ENCODE data around the gene SLC38A11. TPM values are rescaled to one million over a fixed set of nuclear protein-coding genes. Genes with fewer than 3 reads are reported as not detected.
A peak's percentile ranks its signal among the peaks of the same experiment; 100 is the strongest.

The SLC38A11 gene
- total and polyA plus RNA-seq, 2 of the 13 experiments (the other 11 are each of a cell fraction or from before 2014, with no cell fraction given): 14.0 to 14.3 TPM

DNA sequence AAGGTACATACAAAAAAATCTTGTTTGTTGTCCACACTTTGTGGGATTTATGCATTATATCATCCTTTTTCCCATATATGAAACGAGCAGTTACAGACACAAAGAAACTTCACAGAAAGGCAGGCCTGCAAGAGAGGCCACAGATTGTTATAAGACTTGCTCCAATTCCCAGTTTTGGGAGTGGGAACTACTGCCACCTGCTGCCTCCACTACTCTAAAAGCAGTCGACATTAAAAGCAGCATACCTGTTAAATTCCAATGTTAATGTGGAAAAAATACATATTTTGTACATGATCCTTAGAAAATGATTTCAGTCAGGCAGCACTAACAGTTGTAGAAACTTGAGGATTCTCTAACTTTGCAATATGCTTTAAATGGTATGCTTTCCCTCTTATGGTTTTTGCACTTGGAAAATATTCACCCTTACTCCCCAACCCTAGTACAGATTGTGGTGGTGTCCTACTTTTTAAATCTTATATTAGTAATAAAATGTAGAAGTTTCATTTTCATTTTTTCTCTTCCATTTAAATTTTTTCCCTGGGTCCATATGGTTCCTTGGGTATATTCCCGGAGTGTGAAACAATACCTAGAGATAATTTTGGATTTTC is 37.9 kb downstream of the SLC38A11 start (continued):
- TF ChIP-seq E2F1 (CRISPR knock-in tag; IDR thresholded peaks at IDR 0.05): no peak
- no peak for TF ChIP-seq CC2D1A (CRISPR knock-in tag; IDR thresholded peaks at IDR 0.05)
- 0 out of 4 replicates have a peak, but pooled peaks of 1 of the 2 experiments have one; percentile 5 for TF ChIP-seq EP300 (IDR thresholded peaks at IDR 0.05; ENCODE audit: low read depth in 2 of 2, low read length in 2 of 2)
- TF ChIP-seq EP300 (CRISPR knock-in tag; IDR thresholded peaks at IDR 0.05; ENCODE audit: borderline replicate concordance): no peak
- TF ChIP-seq FOXK1 (CRISPR knock-in tag; IDR thresholded peaks at IDR 0.05; ENCODE audit: borderline replicate concordance, low read depth): no peak
- no peak for TF ChIP-seq ARID2 (CRISPR knock-in tag; IDR thresholded peaks at IDR 0.05; ENCODE audit: borderline replicate concordance)
- TF ChIP-seq KAT7 (CRISPR knock-in tag; IDR thresholded peaks at IDR 0.05; ENCODE audit: borderline replicate concordance): no peak
- TF ChIP-seq GATAD2A (CRISPR knock-in tag; IDR thresholded peaks at IDR 0.05): peak; percentile 78
- peak; percentile 40; the same call in 1 of the 2 replicates for TF ChIP-seq HOXA5 (CRISPR knock-in tag; IDR thresholded peaks at IDR 0.05)
- no peak for TF ChIP-seq ZNF550 (CRISPR knock-in tag; IDR thresholded peaks at IDR 0.05; ENCODE audit: borderline replicate concordance)
- peak; percentile 32; the same call in 1 of the 2 replicates for TF ChIP-seq RFXAP (CRISPR knock-in tag; IDR thresholded peaks at IDR 0.05; ENCODE audit: borderline replicate concordance)
- no peak for TF ChIP-seq STAT5B (CRISPR knock-in tag; IDR thresholded peaks at IDR 0.05)
- TF ChIP-seq MIXL1 (CRISPR knock-in tag; IDR thresholded peaks at IDR 0.05): no peak
- TF ChIP-seq, protein P1, sequence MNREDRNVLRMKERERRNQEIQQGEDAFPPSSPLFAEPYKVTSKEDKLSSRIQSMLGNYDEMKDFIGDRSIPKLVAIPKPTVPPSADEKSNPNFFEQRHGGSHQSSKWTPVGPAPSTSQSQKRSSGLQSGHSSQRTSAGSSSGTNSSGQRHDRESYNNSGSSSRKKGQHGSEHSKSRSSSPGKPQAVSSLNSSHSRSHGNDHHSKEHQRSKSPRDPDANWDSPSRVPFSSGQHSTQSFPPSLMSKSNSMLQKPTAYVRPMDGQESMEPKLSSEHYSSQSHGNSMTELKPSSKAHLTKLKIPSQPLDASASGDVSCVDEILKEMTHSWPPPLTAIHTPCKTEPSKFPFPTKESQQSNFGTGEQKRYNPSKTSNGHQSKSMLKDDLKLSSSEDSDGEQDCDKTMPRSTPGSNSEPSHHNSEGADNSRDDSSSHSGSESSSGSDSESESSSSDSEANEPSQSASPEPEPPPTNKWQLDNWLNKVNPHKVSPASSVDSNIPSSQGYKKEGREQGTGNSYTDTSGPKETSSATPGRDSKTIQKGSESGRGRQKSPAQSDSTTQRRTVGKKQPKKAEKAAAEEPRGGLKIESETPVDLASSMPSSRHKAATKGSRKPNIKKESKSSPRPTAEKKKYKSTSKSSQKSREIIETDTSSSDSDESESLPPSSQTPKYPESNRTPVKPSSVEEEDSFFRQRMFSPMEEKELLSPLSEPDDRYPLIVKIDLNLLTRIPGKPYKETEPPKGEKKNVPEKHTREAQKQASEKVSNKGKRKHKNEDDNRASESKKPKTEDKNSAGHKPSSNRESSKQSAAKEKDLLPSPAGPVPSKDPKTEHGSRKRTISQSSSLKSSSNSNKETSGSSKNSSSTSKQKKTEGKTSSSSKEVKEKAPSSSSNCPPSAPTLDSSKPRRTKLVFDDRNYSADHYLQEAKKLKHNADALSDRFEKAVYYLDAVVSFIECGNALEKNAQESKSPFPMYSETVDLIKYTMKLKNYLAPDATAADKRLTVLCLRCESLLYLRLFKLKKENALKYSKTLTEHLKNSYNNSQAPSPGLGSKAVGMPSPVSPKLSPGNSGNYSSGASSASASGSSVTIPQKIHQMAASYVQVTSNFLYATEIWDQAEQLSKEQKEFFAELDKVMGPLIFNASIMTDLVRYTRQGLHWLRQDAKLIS (CRISPR knock-in tag; IDR thresholded peaks at IDR 0.05): no peak
- peak; percentile 98 for TF ChIP-seq SMC3 (IDR thresholded peaks at IDR 0.05; ENCODE audit: low read length)
- TF ChIP-seq, protein P2, sequence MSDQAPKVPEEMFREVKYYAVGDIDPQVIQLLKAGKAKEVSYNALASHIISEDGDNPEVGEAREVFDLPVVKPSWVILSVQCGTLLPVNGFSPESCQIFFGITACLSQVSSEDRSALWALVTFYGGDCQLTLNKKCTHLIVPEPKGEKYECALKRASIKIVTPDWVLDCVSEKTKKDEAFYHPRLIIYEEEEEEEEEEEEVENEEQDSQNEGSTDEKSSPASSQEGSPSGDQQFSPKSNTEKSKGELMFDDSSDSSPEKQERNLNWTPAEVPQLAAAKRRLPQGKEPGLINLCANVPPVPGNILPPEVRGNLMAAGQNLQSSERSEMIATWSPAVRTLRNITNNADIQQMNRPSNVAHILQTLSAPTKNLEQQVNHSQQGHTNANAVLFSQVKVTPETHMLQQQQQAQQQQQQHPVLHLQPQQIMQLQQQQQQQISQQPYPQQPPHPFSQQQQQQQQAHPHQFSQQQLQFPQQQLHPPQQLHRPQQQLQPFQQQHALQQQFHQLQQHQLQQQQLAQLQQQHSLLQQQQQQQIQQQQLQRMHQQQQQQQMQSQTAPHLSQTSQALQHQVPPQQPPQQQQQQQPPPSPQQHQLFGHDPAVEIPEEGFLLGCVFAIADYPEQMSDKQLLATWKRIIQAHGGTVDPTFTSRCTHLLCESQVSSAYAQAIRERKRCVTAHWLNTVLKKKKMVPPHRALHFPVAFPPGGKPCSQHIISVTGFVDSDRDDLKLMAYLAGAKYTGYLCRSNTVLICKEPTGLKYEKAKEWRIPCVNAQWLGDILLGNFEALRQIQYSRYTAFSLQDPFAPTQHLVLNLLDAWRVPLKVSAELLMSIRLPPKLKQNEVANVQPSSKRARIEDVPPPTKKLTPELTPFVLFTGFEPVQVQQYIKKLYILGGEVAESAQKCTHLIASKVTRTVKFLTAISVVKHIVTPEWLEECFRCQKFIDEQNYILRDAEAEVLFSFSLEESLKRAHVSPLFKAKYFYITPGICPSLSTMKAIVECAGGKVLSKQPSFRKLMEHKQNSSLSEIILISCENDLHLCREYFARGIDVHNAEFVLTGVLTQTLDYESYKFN (CRISPR knock-in tag; conservative IDR thresholded peaks at IDR 0.05): peak; percentile 38; the same call in 1 of the 2 replicates
- TF ChIP-seq TEAD3 (CRISPR knock-in tag; optimal IDR thresholded peaks at IDR 0.05; ENCODE audit: borderline replicate concordance): peak; percentile 65
- no peak for TF ChIP-seq DNMT1 (CRISPR knock-in tag; IDR thresholded peaks at IDR 0.05)
- no peak for TF ChIP-seq POLR2A (IDR thresholded peaks at IDR 0.05; ENCODE audit: insufficient read depth in 1 of 2, low read depth in 2 of 2, low read length in 2 of 2)
- no peak for TF ChIP-seq PLRG1 (conservative IDR thresholded peaks at IDR 0.05)
- no peak; the same call in 1 of the 2 replicates for TF ChIP-seq HMG20A (CRISPR knock-in tag; IDR thresholded peaks at IDR 0.05; ENCODE audit: borderline replicate concordance)
- TF ChIP-seq PRPF4 (IDR thresholded peaks at IDR 0.05; ENCODE audit: low read depth, low read length, poor library complexity, severe bottlenecking): no peak
- TF ChIP-seq GATAD1 (CRISPR knock-in tag; IDR thresholded peaks at IDR 0.05): peak; percentile 15; the same call in 1 of the 2 replicates
- TF ChIP-seq ERF (CRISPR knock-in tag; IDR thresholded peaks at IDR 0.05): 0 out of 2 replicates have a peak, but pooled peaks have one; percentile 19

All from HepG2 (cell line).